Naive thymus-derived CD4-positive, alpha-beta T cell (primary cell): ENCODE data around the gene ADGRG1. TPM values are rescaled to one million over a fixed set of nuclear protein-coding genes. Genes with fewer than 3 reads are reported as not detected.

Source experiments
- ATAC-seq: fragments of 150-1000 bp; cut with Tn5 transposase; 2 replicates; pipeline ENCODE4 v1.10.0; 2021; ENCODE audit warnings: mild to moderate bottlenecking, moderate library complexity
- CTCF ChIA-PET: fragments of 350-600 bp; sonication (Branson Sonifier 250); formaldehyde crosslinking; loops from one replicate; lab custom pipeline; 2021; ENCODE audit warnings: antibody characterized with exemption; lab: Charles Lee
- POLR2A ChIA-PET: fragments of 350-600 bp; sonication (Branson Sonifier 250); formaldehyde crosslinking; loops from one replicate; lab custom pipeline; 2021; ENCODE audit warnings: antibody characterized with exemption, inconsistent platforms; lab: Charles Lee
- DNase-seq, 9 donors: peaks; one replicate each; pipeline versions ENCODE4 v3.0.0 to v3.0.0-alpha.2; 2020 to 2022; ENCODE audit warnings: mixed read lengths in 1 of 9
- H3K27ac ChIP-seq: one replicate; pipeline ENCODE4 v1.7.0; 2013; ENCODE audit warnings: mild to moderate bottlenecking, low read depth, low read length, moderate library complexity
- H3K27me3 ChIP-seq, 2 donors: one replicate each; pipeline ENCODE4 v1.7.0; 2013; ENCODE audit warnings: low read length in 2 of 2, mild to moderate bottlenecking in 2 of 2, moderate library complexity in 2 of 2; ENCODE audit not compliant: control insufficient read depth in 2 of 2, insufficient read depth in 2 of 2
- H3K36me3 ChIP-seq, 3 experiments: 1 replicate in 2 of 3; 2 replicates in 1 of 3; pipeline ENCODE4 v1.7.0; 2013; ENCODE audit warnings: low read length in 3 of 3, mild to moderate bottlenecking in 3 of 3, moderate library complexity in 1 of 3; ENCODE audit not compliant: insufficient read depth in 3 of 3, control insufficient read depth in 2 of 3
- H3K4me1 ChIP-seq, 2 donors: one replicate each; pipeline ENCODE4 v1.7.0; 2013; ENCODE audit warnings: low read length in 2 of 2, mild to moderate bottlenecking in 2 of 2, moderate library complexity in 1 of 2; ENCODE audit not compliant: control insufficient read depth in 2 of 2, insufficient read depth in 2 of 2
- H3K4me3 ChIP-seq: 2 replicates; pipeline ENCODE4 v1.7.0; 2013; ENCODE audit warnings: mild to moderate bottlenecking, low read length
- H3K9me3 ChIP-seq, 3 experiments: 1 replicate in 2 of 3; 2 replicates in 1 of 3; pipeline ENCODE4 v1.7.0; 2013; ENCODE audit warnings: low read length in 3 of 3; ENCODE audit not compliant: control insufficient read depth in 2 of 3
- H3K27ac Mint-ChIP-seq, 9 donors: one replicate each; pipeline ENCODE4 v1.8.0; 2020 to 2022; ENCODE audit warnings: mixed read lengths in 9 of 9, mild to moderate bottlenecking in 8 of 9, moderate library complexity in 5 of 9, inconsistent platforms in 2 of 9
- H3K27me3 Mint-ChIP-seq, 5 donors: one replicate each; pipeline ENCODE4 v1.8.0; 2021 to 2022; ENCODE audit warnings: mixed read lengths in 5 of 5, mild to moderate bottlenecking in 1 of 5
- H3K36me3 Mint-ChIP-seq, 5 donors: one replicate each; pipeline ENCODE4 v1.8.0; 2020 to 2022; ENCODE audit warnings: mixed read lengths in 5 of 5, mild to moderate bottlenecking in 3 of 5, inconsistent platforms in 1 of 5
- H3K4me1 Mint-ChIP-seq, 7 donors: one replicate each; pipeline ENCODE4 v1.8.0; 2020 to 2022; ENCODE audit warnings: mixed read lengths in 7 of 7, mild to moderate bottlenecking in 3 of 7, inconsistent platforms in 1 of 7
- H3K4me3 Mint-ChIP-seq, 10 donors: one replicate each; pipeline ENCODE4 v1.8.0; 2020 to 2022; ENCODE audit warnings: mild to moderate bottlenecking in 10 of 10, mixed read lengths in 10 of 10, moderate library complexity in 6 of 10, inconsistent platforms in 2 of 10
- H3K9me3 Mint-ChIP-seq, 11 donors: one replicate each; pipeline ENCODE4 v1.8.0; 2020 to 2022; ENCODE audit warnings: mixed read lengths in 11 of 11, mild to moderate bottlenecking in 4 of 11, inconsistent platforms in 1 of 11, moderate library complexity in 1 of 11
- intact Hi-C, 2 donors: fragments of 100-400 bp; cut with micrococcal nuclease; formaldehyde crosslinking; loops; one replicate each; pipeline ENCODE4 v1.15.1; 2023
- polyA plus RNA-seq, 2 donors: library from polyadenylated mRNA; unstranded; fragments of 300-500 nt; fragmentation: Illumina TruSeq; gene quantifications; one replicate each; pipeline ENCODE4 v1.2.3, GENCODE V29; 2021
- total RNA-seq, 6 experiments: library from RNA in 5 of 6; stranded (reverse) in 5 of 6; gene quantifications; 1 replicate in 5 of 6; 2 replicates in 1 of 6; pipeline ENCODE4 v1.2.3 and lab custom pipeline; 2021 to 2026

The ADGRG1 gene
- total and polyA plus RNA-seq, 7 experiments from 2014 or later, result 0.07 to 96.0 (median 1.5) TPM

GRCh38 chr16:57621521-57622271, 6.7 kb upstream of the ADGRG1 start:
- Mint-ChIP-seq H3K27me3 (peaks cover 0 to 5% (median 0%) of the 10 kb centered on the region in 5 donors), H3K4me1 (peaks cover 0 to 9% (median 0%) of the 10 kb centered on the region in 7 donors), H3K27ac (no peak overlapping the region), H3K4me3 (no peak overlapping the region), H3K36me3 (no peaks in the 10 kb centered on the region), H3K9me3 (no peaks in the 10 kb centered on the region)
- CTCF ChIA-PET, result no interaction called here
- H3K27ac ChIP-seq, result no peak overlapping the region
- H3K27me3 ChIP-seq, result no peaks in the 10 kb centered on the region
- no peaks in the 10 kb centered on the region for H3K36me3 ChIP-seq
- intact Hi-C loops, result no loop called here
- H3K4me3 ChIP-seq, result no peak overlapping the region
- POLR2A ChIA-PET, result no interaction called here
- DNase-seq (no peak), ATAC-seq (no peak)
- peaks cover 0 to 4% of the 10 kb centered on the region in 2 donors for H3K4me1 ChIP-seq
- H3K9me3 ChIP-seq, result no peaks in the 10 kb centered on the region

- Mint-ChIP-seq H3K27ac (no peak overlapping the region), H3K9me3 (no peaks in the 10 kb centered on the region), H3K27me3 (peaks cover 0 to 5% (median 0%) of the 10 kb centered on the region in 5 donors), H3K36me3 (no peaks in the 10 kb centered on the region), H3K4me1 (peaks cover 0 to 9% (median 0%) of the 10 kb centered on the region in 7 donors), H3K4me3 (no peak overlapping the region)
- intact Hi-C loops, result no loop called here
- H3K27ac ChIP-seq, result no peak overlapping the region
- no peak for DNase-seq
- H3K4me3 ChIP-seq, result no peak overlapping the region
- ChIA-PET CTCF (interaction anchor here (0.9 kb wide), 1 partner anchor 41 kb away, joined by 3 read pairs; no protein-coding TSS in a partner anchor), POLR2A (no interaction called here)
- H3K9me3 ChIP-seq, result no peaks in the 10 kb centered on the region
- no peaks in the 10 kb centered on the region for H3K27me3 ChIP-seq
- ATAC-seq, result no peak
- H3K4me1 ChIP-seq, result peaks cover 0 to under 1% of the 10 kb centered on the region in 2 donors
- no peaks in the 10 kb centered on the region for H3K36me3 ChIP-seq
Observed at GRCh38 chr16:57622361-57623250, 5.8 kb upstream of the ADGRG1 start.

- H3K27me3 Mint-ChIP-seq, result peaks cover 0 to 8% (median 3%) of the 10 kb centered on the region in 5 donors
- ATAC-seq (no peak), DNase-seq (no peak)
- no peaks in the 10 kb centered on the region for H3K9me3 Mint-ChIP-seq
- no peak overlapping the region for H3K27ac Mint-ChIP-seq
- H3K4me1 Mint-ChIP-seq, result peaks cover 0 to 9% (median 1%) of the 10 kb centered on the region in 7 donors
- Histone ChIP-seq H3K9me3 (no peaks in the 10 kb centered on the region), H3K27ac (no peak overlapping the region), H3K36me3 (no peaks in the 10 kb centered on the region), H3K27me3 (no peaks in the 10 kb centered on the region), H3K4me1 (no peaks in the 10 kb centered on the region), H3K4me3 (no peak overlapping the region)
- H3K36me3 Mint-ChIP-seq, result no peaks in the 10 kb centered on the region
- H3K4me3 Mint-ChIP-seq, result no peak overlapping the region
- POLR2A ChIA-PET, result no interaction called here
- intact Hi-C loops, result no loop called here
- CTCF ChIA-PET, result interaction anchor here (0.9 kb wide), 1 partner anchor 42 kb away, joined by 3 read pairs; no protein-coding TSS in a partner anchor
Observed at GRCh38 chr16:57623251-57624043, 5.0 kb upstream of the ADGRG1 start.

GRCh38 chr16:57624044-57624688, 4.3 kb upstream of the ADGRG1 start:
- Histone ChIP-seq H3K4me1 (no peaks in the 10 kb centered on the region), H3K36me3 (no peaks in the 10 kb centered on the region), H3K27me3 (no peaks in the 10 kb centered on the region), H3K27ac (no peak overlapping the region), H3K4me3 (no peak overlapping the region), H3K9me3 (no peaks in the 10 kb centered on the region)
- POLR2A ChIA-PET, result no interaction called here
- Mint-ChIP-seq H3K4me3 (no peak overlapping the region), H3K4me1 (peaks cover 0 to 16% (median 8%) of the 10 kb centered on the region in 7 donors), H3K27ac (no peak overlapping the region), H3K36me3 (no peaks in the 10 kb centered on the region), H3K9me3 (no peaks in the 10 kb centered on the region), H3K27me3 (peaks cover 6 to 14% (median 10%) of the 10 kb centered on the region in 5 donors)
- DNase-seq (no peak), ATAC-seq (no peak)
- intact Hi-C loops, result no loop called here
- CTCF ChIA-PET, result interaction anchor here (1.3 kb wide), 1 partner anchor 24 kb away, joined by 3 read pairs; no protein-coding TSS in a partner anchor

DNA sequence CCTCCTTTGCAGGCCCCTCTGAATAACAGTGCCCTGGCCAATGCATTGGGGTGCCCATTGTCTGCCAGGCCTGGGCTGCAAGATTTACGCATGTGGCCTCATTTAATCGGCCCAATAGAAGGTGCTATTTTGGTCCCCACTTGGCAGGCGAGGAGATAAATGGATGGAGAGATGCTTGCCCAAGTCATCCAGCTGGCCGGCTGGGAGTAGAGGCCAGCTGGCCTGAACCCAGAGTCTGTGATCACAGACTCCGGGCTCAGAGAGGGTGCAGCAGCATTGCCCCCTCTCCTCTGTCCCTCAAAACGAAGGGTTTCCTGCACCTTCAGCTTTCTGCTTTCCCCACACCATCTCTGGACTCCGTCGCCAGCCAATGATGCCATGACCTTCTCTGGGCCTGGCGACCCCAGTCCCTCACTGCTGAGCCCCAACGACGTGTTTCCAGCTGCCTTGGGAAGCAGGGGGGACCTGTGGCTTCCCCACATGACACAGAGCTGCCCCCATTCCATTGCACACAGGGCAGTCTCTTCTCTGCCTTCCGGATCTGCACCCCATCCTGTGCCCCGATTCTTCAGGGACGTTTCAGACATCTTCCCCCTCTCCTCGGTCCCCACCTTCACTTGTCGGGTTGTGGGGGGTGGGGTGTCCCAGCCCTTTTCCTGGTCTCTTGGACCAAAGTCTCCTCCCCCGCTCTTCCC, 3.5 kb upstream of the ADGRG1 start:
- H3K27me3 ChIP-seq, result no peaks in the 10 kb centered on the region
- ChIA-PET POLR2A (no interaction called here), CTCF (interaction anchor here (1.3 kb wide), 1 partner anchor 24 kb away, joined by 3 read pairs; no protein-coding TSS in a partner anchor)
- Mint-ChIP-seq H3K36me3 (no peaks in the 10 kb centered on the region), H3K27me3 (peaks cover 7 to 18% (median 13%) of the 10 kb centered on the region in 5 donors), H3K27ac (no peak overlapping the region), H3K4me1 (peaks cover 0 to 16% (median 8%) of the 10 kb centered on the region in 7 donors), H3K9me3 (no peaks in the 10 kb centered on the region), H3K4me3 (no peak overlapping the region)
- DNase-seq (no peak), ATAC-seq (no peak)
- H3K27ac ChIP-seq, result no peak overlapping the region
- intact Hi-C loops, result no loop called here
- H3K9me3 ChIP-seq, result no peaks in the 10 kb centered on the region
- H3K4me1 ChIP-seq, result no peaks in the 10 kb centered on the region
- H3K36me3 ChIP-seq, result no peaks in the 10 kb centered on the region
- H3K4me3 ChIP-seq, result no peak overlapping the region
